NCI-H748 (cell line): ENCODE results near the gene ANKRD6.

Experiments
- DNase-seq: peaks from one replicate; lab custom pipeline; 2025; ENCODE audit not compliant: unreplicated experiment; lab: John Stamatoyannopoulos, UW

The ANKRD6 gene

DNA sequence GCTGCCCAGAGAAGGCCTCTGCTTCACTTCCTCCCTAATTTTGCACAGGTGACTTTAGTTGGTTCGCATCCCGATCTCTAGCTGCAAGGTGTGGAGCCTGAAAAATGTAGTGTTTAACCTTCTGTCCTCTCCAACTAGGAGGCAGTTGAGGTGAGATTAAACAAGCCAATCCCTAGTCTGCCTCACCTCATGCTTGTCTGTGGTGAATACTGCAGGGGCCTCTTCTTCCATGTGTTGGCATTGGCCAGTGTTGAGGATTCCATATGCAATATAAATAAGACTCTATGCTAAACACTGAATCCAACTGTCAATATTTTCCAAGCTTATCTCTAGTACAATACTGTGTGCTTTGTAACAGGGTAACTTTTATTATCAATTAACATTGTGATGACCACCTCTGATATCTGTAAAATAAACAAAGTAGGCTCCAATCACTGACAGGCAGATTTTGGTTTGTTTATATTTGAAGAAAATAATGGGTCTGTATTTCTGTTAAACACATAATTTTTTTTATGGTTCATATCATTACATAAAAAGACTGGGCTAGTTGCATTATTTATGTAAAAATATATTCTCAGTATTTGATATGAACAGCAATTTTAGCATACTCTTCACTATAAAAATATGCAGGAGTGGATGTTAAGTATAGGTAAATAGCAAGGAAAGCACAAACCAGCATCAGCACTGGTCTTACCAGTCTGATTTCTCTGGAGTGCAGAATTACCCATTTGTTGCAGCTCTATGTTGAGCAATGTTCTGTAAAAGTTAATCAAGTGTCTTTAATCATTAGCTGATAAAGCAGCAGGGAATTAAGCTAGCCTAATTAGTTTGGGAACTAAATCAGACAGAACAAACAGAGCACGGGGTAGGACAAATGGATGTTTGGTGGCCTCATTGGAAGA is 74.0 kb downstream of the ANKRD6 start:
- DNase-seq = peak; percentile 30

DNA sequence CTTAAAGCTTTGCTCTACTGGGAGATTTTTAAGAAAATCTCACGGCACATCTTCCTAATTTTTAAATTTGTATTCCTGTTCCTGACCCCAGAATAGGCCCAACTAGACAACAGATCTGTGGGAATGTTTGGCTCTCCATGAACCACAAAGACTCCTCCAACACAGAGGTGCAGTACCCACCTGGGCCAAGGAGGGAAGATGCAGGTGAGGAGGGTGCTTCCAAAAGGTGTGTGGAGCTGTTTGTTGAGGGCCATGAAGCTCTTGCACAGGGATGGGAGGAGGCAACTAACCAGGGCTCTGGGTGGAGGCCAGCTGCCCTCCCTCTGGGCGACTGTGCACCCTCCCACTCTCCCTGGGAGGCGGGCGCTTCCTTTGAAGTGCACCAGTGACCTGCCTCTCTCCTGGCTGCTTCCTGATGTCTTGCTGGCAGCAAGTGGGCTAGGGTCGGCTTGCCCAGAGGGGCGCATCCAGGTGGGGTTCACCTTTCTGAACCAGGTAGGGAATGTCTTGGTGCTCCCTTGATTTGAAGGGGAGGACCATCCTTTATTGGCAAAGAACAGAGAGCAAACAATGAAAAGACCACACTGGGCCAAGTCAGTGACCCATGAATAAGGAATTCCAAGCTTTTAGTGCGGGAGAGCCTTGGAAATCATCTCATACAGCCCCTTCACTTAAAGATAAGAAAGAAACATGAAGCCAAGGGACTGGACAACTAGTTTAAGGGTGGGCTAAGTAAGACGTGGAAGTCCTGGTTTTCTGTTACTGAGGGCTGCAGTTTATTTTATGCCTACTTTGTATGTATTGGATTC is 76.0 kb downstream of the ANKRD6 start:
- DNase-seq = peak; percentile 9

DNA sequence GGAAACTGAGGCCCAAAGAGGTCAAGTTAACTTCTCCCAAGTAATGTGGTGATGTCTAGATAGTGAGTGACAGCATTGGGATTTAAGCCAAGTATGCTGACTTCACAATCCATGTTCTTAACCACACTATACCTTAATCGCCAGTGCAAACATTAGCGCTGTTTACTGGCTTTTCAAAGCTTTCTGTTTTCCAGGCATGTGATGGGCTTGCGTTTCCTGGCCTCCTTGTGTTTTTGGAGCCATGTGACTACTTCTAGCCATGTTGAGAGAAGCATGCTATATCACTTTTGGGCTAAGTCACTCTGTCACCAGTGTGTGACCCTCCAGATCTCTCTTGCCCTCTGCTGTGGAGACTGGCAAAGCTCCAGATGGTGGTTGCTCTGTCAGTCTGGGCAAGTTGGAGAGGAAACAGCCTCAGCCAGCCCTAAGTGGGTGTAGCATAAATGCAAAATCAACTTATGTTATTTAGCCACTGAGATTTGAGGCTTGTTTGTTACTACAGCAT is 76.9 kb downstream of the ANKRD6 start:
- DNase-seq = peak; percentile 82

DNA sequence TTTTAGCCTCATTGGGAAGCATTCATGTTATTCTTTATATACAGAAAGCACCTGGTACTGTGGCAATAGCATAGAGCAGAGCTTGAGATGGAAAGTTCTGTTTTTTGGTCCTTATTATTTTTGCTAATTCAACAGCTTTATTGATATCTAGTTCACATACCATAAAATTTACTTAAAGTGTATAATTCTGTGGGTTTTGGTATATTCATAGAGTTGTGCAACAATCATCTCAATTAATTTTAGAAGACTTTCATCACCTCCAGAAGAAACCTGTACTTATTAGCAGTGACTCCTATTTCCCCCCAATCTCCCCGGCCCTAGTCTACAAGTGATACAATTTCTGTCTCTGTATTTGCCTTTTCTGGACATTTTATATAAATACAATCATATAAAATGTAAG is 77.4 kb downstream of the ANKRD6 start:
- no peak for DNase-seq

DNA sequence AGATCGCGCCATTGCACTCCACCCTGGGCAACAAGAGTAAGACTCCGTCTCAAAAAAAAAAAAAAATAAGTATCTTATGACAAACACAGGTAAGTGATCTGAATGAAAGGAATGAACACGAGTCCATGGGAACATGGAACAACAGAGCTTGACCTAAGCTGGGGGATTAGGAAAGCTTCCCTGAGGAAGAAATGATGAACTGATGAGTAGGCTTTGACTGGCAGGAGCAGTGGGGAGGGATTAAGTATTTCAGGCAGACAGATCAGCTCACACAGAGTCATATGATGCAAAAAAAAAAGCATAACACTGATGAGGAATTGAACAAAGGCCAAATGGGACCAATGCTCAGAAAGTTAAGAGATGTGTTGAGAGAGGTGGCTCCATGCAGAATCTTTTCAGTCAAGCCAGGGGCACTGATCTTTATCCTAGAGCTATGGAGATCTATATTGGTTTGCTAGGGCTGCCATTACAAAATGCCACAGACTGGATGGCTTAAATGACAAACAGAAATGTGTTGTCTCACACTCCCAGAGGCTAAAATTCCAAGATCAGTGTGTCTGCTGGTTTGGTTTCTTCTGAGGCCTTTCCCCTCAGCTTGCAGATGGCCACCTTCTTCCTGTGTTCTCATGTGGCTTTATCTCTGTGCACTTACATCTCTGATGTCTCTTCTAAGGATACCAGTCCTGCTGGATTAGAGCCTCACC is 85.6 kb downstream of the ANKRD6 start:
- DNase-seq = no peak

DNA sequence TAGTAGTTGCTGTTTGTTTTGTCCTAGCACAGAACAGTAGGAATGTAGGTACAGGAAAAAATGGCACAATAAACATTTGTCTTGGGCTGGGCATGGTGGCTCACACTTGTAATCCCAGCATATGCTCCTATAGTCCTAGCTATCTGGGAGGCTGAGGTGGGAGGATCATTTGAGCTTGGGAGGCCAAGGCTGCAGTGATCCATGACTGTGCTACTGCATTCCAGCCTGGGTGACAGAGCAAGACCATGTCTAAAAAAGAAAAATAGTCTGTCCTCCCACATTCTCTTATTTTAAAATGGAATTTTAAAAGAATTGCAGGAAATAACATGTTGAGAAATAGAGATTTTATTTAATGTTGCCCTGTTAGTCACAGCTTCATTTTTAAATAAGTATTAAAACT is 87.8 kb downstream of the ANKRD6 start:
- no peak for DNase-seq

DNA sequence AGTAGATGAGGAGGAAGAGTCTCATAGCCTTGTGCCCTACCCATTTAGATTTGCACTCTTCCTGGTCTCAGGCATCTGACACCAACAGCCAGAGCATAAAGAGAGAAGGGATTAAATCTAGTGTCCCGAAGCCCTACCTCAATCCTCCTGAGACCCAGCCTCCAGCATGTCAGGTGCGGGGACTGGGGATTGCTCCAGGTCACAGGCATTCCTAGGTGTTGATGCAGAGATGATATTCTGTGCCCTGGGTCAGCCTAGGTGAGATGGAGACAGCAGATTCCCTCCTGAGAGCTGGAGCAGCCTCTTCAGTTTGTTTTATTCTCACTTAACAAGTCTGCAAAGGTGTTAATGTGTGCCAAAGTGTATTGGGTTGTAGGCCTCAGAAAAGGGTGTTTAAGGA is 89.8 kb downstream of the ANKRD6 start:
- no peak for DNase-seq

DNA sequence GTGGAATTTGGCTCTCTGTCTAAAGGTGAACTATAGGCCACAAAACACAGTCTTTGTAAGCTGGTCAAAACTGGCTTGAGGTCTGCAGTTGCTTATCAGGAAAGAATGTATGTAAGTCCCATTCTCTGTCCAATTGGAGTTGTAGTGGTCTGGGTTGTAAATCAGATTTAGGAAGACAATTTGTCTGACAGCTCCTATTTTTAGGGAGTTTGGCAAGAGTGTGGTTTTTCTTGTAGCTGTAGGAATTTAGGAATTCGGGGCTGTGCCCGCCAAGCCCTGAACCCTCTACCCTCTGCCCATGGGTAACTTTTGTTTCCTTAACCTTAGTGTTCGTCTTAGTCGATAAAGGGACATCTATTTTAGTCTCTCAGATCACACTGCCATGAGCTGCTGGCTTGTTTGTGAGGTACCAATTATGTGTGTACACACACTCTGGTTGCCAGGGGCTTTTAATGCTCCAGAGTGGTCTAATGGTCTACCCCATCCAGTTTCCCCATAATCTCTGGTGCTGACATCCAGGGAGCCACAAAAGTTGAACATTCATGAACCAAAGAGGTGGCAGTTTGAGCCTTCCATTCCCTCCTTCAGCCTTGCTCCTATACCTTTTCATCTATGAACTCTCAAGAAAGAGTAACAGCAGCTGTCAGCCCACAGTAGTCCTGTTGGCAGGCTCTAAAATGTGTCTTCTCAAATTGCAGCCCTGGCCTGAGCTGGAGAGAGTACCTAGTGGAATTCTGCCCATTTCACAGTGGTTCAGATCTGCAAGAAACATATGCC is 93.0 kb downstream of the ANKRD6 start:
- DNase-seq = peak; percentile 22

DNA sequence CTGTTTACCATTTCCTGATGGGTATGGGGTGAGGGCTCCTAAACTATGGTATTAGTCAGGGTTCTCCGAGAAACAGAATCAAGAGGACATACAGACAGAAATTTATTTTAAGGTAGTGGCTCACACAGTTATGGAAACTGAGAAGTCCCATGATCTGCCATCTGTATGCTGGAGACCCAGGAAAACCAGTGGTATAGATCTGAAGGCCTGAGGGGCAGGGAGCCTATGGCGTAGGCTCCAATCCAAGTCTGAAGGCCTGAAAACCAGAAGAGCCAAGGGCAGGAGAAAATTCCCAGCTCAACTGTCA is 93.6 kb downstream of the ANKRD6 start:
- no peak for DNase-seq

DNA sequence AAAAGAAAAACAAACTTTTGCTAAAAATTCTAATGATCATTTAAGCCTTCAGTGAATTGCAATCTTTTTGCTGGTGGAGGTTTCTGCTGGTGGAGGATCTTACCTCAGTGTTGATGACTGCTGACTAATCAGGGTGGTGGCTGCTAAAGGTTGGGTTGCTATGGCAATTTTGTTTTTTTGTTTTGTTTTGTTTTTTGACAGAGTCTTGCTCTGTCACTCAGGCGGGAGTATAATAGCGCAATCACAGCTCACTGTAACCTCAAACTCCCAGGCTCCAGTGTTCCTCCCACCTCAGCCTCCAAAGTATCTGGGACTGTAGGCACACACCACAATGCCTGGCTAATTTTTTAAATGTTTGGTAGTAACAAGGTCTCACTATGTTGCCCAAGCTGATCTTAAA is 94.7 kb downstream of the ANKRD6 start:
- peak; percentile 11 for DNase-seq

DNA sequence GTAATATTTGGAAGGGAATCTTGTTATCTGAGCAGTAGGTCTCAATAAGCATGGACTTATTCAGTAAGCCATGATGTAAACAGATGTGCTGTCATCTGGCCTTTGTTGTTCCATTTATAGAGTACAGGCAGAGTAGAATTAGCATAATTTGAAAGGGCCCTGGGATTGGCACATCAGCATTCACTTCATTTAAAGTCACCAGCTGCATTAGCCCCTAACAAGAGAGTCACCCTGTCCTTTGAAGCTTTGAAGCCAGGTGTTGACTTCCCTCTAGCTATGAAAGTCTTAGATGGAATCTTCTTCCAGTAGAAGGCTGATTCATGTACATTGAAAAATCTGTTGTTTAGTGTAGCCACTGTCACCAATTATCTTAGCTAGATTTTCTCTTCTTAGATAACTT is 95.9 kb downstream of the ANKRD6 start:
- DNase-seq = no peak

DNA sequence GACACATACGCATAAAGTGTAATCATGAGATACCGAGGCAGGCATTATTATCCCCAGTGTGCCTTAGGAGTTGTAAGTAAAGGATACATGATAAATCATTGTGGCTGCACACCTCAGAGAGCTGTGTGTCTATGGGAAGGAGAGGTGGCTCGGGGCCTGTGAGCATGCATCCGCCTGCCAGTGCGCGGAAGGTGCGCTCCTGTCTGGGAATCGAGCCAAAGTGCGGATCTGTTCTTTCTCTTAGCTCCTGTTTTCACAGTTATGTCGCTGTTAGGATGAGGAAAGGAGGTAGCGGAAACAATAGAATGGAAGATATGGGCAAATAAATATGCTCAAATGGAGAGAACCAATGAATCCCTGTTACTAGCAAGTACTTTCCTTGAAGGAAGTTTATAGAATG is 98.0 kb downstream of the ANKRD6 start:
- peak; percentile 65 for DNase-seq

DNA sequence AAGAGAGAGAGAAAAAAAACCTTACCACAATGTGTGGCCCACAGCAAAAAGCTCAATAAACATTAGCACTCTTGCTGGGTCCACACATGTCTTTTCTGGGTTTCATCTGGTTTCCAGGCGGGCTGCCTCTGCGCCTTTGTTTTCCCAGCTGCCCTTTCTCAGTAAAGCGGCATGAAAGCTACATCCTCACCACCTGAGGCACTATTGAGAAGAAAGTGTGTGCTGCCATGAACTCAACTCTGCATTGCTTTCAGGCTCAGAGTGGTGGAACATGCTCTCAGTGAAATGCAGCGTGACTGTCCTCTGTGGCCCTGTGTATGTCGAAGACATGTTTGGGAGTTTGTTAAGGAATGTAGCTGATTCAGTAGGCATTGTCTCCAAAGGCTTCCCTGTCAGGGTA is 103.3 kb downstream of the ANKRD6 start:
- DNase-seq = peak; percentile 46

DNA sequence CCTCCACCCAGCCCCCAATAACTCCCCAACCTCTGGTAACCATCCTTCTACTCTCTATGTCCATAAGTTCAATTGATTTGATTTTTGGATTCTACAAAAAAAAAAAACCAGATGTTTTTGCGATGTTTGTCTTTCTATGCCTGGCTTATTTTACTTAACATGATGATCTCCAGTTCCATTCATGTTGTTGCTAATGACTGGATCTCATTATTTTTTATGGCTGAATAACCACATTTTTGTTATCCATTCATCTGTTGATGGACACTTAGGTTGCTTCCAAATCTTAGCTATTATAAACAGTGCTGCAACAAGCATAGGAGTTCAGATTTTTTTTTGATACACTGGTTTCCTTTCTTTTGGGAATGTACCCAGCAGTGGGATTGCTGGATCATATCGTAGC is 106.8 kb downstream of the ANKRD6 start:
- DNase-seq = peak; percentile 46

DNA sequence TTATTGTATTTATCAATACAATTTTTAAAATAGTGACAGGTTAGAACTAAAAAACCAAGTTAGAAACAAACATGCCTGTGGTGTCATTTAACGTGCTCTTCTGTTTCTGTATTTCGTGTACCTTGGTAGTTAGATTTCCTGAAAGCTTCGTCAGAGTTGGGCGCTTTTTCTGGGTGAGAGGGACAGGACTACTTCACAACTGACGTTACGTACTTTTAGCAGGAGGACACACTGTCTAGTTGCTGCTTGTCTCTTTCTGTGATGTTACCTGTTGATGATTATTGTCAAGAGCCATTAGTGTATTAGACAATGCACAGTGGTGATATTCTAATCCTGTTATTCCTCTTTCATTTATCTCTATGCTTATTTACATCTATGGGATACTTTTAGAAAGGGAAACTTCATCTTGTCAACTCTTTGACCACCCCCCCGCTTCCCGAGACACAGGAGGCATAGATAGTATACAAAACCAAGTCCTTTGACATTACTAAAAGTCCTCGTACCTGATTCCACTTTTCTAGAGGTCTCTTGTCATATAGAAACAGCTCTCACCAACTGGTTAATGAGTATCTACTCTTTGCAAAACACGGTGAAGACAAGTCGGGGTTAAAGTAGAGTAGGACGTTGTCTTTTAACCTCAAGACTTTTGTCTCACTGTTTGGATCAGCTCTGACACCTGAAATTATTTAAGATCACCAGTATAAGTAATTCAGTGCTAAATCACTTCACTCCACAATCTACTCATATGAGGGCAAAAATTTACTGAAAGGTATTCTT is 109.3 kb downstream of the ANKRD6 start:
- DNase-seq = no peak

DNA sequence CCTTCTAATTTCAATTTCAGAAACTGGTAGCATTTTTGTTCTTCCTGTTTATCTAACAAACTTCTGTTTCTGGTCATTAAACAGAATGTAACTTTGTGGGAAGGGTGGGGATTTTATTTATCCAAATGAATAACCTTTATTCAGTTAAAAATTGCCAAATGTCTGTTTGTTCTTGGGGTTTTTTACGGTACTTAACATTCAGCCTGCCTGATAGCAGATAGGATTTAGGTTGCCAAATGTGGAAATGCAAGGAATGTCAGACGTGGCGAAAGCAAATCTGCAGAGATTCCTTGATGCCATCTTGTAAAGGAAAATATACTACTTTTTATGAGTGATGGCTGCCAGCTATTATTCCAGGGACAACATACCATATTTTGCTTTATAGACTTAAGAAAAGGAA is 109.9 kb downstream of the ANKRD6 start:
- DNase-seq = no peak

DNA sequence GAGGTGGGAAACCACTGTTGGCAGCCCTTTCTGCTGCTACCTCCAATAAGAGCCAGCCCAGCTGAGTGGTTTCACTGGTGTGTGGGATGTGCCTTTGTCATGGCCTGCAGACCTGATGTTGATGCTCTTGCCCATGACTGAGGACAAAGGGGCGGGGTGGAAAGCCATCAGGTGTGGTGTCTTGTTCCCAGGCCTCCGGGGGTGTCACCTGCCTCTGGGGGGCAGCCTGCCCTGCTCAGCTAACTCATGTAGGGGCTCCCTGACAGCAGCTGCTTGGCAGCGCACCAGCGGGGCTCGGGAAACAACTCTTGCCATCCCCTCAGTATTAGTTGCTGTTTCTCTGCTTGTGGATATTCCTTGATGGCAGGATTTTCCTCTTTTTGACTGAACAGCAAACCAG is 114.3 kb downstream of the ANKRD6 start:
- DNase-seq = peak; percentile 86

DNA sequence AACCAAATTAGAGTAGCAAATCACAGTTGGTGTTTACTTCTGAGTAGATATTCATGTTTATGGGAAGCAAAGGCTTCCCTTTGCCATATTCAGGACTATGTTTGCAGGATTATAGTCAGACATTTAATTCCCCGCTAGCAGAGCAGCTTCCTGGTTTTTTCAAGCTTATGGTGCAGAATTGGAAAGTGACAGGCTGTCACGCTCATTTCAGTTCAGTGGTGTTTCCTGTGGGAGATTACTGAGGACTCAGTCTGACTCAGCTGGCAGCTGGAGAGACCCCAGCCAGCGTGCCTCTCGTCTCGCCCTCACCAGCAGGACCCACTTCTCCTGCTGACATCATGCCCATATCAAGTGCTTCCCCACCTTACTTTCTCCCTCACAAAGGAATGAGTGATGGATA is 120.5 kb downstream of the ANKRD6 start:
- no peak for DNase-seq

DNA sequence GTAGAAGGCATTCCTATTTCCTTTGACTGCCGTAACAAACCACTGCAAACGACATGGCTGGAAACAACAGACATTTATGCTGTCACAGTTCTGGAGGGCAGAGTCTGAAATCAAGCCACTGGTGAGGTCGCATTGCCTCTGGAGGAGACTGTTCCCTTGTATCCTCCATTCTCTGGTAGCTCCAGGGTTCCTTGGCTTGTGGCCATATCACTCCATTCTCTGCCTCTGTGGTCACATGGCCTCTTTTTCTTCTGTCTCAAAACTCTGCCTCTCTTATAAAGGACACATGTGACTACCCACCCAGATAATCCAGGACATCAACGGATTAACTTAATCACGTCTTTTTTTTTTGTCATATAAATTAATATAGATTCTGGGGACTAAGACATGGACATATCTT is 121.2 kb downstream of the ANKRD6 start:
- peak; percentile 10 for DNase-seq

DNA sequence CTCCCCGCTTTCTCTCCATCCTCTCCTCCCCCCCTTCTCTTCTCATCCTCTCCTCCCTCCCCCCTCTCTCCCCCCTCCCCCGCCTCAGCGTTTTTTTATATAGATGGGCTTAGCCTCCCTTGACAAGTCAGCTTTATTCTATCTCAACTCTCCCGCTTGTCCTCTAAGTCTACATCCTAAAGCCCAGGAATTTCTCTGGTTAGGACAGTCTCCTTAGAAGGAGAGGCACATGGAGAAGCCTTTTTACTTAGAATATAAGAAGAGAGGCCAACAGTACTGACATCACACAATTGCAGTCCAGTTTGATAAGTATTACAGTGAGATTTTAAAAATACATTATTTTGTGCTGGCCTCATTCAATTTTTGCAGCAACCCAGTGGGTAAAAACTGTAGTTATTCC is 122.1 kb downstream of the ANKRD6 start:
- no peak for DNase-seq
